Muscle layer of duodenum (tissue), 2 donors: Measurements from ENCODE around the gene SUCO.

ENCODE experiments used
- H3K27ac ChIP-seq: one replicate; pipeline ENCODE4 v1.7.0; 2013; ENCODE audit warnings: mild to moderate bottlenecking, low read length
- H3K27me3 ChIP-seq: one replicate; pipeline ENCODE4 v1.7.0; 2013; ENCODE audit warnings: low read depth, mild to moderate bottlenecking, control low read depth, low read length
- H3K36me3 ChIP-seq, 2 donors: one replicate each; pipeline ENCODE4 v1.7.0; 2013; ENCODE audit warnings: low read length in 2 of 2, control low read depth in 1 of 2, mild to moderate bottlenecking in 1 of 2; ENCODE audit not compliant: insufficient read depth in 2 of 2, control insufficient read depth in 1 of 2
- H3K4me1 ChIP-seq, 2 donors: one replicate each; pipeline ENCODE4 v1.7.0; 2013; ENCODE audit warnings: low read length in 2 of 2, mild to moderate bottlenecking in 2 of 2, control low read depth in 1 of 2, moderate library complexity in 1 of 2; ENCODE audit not compliant: insufficient read depth in 2 of 2, control insufficient read depth in 1 of 2
- H3K4me3 ChIP-seq, 2 donors: one replicate each; pipeline ENCODE4 v1.7.0; 2013; ENCODE audit warnings: low read length in 2 of 2, low read depth in 1 of 2, mild to moderate bottlenecking in 1 of 2
- H3K9me3 ChIP-seq, 2 donors: one replicate each; pipeline ENCODE4 v1.7.0; 2013; ENCODE audit warnings: low read length in 2 of 2, control low read depth in 1 of 2, mild to moderate bottlenecking in 1 of 2; ENCODE audit not compliant: control insufficient read depth in 1 of 2
- donor health status: healthy.

The SUCO gene

DNA sequence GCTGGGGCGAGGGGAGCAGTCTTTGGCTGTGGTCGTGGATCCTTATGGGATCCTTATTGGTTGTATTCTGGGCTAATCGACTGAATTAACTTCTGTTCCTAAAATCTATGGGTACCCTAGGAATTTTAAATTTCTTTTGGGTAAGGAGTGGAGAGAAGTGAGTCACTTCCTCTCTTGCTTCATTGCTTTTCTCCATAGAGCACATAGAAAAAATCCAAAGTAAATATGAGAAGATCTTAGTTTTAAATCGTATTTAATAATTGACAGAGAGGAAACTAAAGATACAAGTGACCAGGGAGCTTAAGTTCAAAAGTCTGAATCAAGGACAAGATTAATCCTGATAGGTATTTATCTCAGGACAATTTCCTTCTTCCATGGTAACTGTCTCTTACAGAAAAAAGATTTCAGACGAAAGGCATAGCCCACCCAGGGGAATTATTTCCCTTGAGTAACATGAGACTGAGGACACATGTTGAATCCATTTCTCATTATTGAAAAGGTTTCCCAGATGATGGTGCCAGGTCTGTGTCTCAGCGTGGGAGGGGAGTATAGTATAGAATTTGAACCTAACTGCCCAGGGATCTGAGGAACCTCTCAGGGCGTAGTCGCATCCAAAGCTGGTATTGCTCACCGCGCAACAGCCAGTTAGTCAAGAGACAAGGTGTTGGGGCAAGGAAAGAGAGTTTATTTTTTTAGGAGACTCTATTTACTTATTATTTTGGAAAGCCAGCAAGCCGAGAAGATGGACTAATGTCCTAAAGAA is 97.3 kb downstream of the SUCO start:
- no peaks in the 10 kb centered on the region for H3K27me3 ChIP-seq
- H3K9me3 ChIP-seq: peaks cover 0 to 5% of the 10 kb centered on the region in 2 donors
- H3K4me1 ChIP-seq: no peaks in the 10 kb centered on the region
- H3K27ac ChIP-seq: no peak overlapping the region
- no peaks in the 10 kb centered on the region for H3K36me3 ChIP-seq
- H3K4me3 ChIP-seq: no peak overlapping the region

DNA sequence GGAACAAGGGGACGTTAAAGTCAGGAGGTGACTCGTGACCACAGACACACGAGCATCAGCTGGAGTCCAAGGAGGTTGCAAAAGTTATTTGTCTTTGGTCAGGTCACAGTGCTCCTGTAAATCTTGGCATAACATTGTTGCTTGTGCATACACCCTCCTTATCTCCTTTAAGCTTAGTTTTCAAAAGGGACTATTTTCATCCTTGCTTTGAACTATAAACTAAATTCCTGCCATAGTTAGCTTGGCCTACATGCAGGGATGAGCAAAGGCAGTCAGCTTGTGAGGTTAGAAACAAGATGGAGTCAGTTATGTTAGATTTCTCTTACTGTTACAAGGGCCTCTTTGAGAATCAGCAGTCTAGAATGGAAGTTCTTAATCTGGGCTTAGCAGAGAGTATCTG is 97.9 kb downstream of the SUCO start:
- H3K27ac ChIP-seq: no peak overlapping the region
- no peaks in the 10 kb centered on the region for H3K27me3 ChIP-seq
- no peaks in the 10 kb centered on the region for H3K36me3 ChIP-seq
- H3K4me3 ChIP-seq: no peak overlapping the region
- H3K4me1 ChIP-seq: no peaks in the 10 kb centered on the region
- H3K9me3 ChIP-seq: peaks cover 0 to 5% of the 10 kb centered on the region in 2 donors

DNA sequence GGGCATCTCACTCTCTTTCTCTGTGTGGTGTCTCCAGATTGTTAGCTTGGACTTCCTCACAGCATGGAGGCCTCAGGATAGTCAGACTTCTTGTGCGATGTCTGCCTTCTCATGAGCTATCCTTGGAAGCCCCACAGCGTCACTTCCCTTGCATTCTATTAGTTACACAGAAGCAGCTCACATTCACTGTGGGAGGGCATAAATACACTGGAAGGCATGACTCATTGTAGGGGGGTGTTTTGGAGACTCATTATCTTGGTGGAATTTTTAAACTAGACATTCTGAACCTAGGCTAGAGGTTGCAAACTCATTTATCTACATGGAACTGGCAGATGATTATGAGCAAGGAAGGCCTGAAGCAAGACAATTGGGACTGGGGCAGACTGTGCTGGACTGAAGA is 104.6 kb downstream of the SUCO start:
- no peaks in the 10 kb centered on the region for H3K4me1 ChIP-seq
- H3K9me3 ChIP-seq: no peaks in the 10 kb centered on the region
- H3K27me3 ChIP-seq: no peaks in the 10 kb centered on the region
- no peak overlapping the region for H3K27ac ChIP-seq
- H3K4me3 ChIP-seq: no peak overlapping the region
- H3K36me3 ChIP-seq: no peaks in the 10 kb centered on the region

DNA sequence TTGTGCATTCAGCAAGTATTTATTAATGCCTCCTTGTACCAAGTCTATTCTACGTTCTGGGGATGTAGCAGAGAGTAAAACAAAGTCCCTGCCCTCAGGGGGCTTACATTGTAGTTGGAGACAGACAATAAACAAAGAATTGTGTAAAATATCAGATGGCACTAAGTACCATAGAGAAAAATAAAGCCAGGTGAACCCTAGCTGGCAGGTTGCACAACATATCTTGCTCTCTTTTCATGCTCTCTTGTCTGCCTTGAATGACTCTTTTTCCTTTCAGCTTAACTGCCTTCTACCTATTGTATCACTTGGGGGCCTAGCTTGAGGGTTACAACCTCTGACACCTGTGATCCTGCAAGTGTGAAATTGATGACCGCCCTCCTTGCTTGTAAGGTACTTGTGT is 105.3 kb downstream of the SUCO start:
- H3K9me3 ChIP-seq: no peaks in the 10 kb centered on the region
- no peaks in the 10 kb centered on the region for H3K36me3 ChIP-seq
- no peaks in the 10 kb centered on the region for H3K27me3 ChIP-seq
- no peak overlapping the region for H3K4me3 ChIP-seq
- H3K27ac ChIP-seq: no peak overlapping the region
- H3K4me1 ChIP-seq: no peaks in the 10 kb centered on the region

DNA sequence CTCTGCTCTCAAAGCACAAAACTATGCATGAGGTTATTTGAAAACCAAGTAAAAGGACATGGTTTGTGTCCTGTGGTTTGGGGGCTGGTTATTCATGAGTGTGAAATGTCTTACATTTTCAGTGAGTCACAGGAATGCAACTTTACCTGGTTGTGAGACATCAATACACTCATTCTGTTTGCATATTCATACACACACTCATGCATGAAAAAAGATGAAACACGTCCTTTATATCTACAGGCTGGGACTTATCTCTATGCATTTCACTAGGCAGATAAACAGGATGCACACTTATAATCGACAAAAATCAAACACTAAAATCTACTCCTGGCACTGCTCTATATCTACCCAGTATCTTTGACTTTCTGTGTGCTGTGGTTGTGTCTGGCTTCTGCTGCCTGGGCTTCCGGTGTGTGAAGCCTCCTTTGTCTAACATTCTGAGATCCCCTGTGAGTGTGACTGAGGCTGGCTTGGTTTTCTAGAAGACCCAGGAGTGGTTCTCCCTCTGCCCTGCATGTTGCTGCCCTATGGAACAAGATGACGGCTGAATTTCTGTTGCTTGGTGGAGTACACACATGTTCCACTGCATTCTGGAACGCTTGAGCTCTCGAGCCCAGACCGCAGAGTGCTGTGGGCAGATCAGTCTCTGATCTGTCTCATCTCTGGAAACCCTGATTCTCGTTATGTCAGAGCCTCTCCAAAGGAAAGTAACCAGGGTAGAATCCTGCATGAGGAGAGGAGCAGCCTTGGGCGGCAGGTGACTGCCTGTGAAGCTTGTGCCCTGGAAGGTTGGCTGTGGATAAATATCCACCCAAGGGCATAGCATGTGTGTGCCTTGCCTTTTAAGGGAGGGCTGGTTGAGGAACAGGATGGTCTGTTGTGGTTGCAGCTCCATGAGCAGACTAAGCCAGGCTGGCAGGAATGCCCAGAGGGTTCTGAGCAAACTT is 106.2 kb downstream of the SUCO start:
- Histone ChIP-seq H3K4me3 (no peak overlapping the region), H3K9me3 (no peaks in the 10 kb centered on the region), H3K27me3 (no peaks in the 10 kb centered on the region), H3K36me3 (no peaks in the 10 kb centered on the region), H3K4me1 (no peaks in the 10 kb centered on the region), H3K27ac (no peak overlapping the region)

DNA sequence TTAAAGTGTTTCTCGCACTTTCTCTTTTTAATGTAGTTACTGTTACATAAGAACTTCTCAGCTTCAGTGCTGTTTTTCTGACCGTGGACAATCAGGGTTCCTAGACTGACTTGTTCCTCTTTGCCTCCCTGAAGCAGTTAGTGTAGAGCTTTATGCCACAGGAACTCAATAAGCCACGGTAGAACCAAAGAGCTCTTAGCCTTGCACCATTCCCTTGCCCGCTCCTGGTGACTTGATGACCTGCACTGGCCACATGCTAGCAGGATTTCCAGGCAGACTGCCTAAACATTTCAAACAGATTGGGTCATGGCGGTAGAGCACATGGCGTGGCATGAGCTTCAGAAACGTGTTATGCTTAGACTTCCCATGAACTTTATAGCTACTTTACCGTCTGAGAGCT is 107.2 kb downstream of the SUCO start:
- H3K27me3 ChIP-seq: no peaks in the 10 kb centered on the region
- no peaks in the 10 kb centered on the region for H3K4me1 ChIP-seq
- H3K27ac ChIP-seq: no peak overlapping the region
- H3K9me3 ChIP-seq: no peaks in the 10 kb centered on the region
- H3K4me3 ChIP-seq: no peak overlapping the region
- H3K36me3 ChIP-seq: no peaks in the 10 kb centered on the region

DNA sequence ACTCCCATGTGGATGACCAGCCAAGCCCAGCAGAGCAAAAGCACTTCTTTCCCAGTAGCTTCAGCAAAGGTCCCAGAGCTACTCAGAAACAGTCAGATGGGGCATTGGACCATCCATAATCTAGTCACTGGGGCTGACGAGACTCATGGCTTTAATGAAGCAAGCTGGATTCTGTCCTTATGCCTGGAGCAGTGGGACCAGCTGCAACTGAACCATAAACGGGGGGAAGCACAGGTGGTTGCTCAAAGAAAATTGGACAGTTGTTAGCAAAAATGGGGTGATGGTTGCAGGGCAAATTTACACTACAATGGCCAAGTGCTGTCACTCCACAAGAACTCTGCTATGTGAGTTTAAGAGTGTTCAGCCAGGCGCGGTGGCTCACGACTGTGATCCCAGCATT is 108.5 kb downstream of the SUCO start:
- no peaks in the 10 kb centered on the region for H3K27me3 ChIP-seq
- H3K4me3 ChIP-seq: no peak overlapping the region
- H3K27ac ChIP-seq: no peak overlapping the region
- no peaks in the 10 kb centered on the region for H3K4me1 ChIP-seq
- no peaks in the 10 kb centered on the region for H3K36me3 ChIP-seq
- H3K9me3 ChIP-seq: no peaks in the 10 kb centered on the region

DNA sequence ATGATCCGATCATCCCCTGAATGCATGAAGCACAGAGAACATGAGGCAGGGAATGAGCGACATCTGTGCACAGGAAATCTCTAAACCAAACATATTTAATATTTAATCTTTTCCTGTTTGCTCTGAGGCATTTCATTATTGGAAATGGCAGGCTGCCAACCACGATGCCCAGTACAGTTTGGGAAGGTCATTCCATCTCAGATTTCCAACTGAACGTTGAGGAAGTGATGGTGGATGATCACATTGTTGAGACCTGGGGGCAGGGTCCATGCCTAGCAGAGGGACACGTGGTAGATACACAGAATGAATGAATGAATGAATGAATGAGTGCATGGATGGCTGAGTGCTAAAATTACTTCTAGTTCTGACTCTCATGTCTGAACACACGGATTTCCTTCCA is 110.0 kb downstream of the SUCO start:
- H3K4me1 ChIP-seq: no peaks in the 10 kb centered on the region
- no peaks in the 10 kb centered on the region for H3K9me3 ChIP-seq
- no peaks in the 10 kb centered on the region for H3K27me3 ChIP-seq
- H3K27ac ChIP-seq: no peak overlapping the region
- H3K4me3 ChIP-seq: no peak overlapping the region
- H3K36me3 ChIP-seq: no peaks in the 10 kb centered on the region

DNA sequence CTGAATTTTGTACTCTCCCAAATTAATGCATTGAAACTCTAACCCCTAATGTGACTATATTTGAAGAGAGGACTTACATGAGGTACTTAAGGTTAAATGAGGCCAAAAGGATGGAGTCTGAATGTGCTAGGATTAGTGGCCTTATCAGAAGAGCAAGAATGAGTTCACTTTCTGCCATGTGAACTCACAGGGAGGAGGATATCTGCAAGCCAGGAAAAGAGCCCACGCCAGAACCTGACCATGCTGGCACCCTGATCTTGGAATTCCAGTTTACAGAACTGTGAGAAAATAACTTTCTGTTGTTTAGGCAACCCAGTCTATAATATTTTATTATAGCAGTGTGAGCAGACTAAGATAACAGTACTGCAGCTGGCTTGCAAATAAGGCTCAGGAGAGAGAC is 113.7 kb downstream of the SUCO start:
- Histone ChIP-seq H3K27me3 (no peaks in the 10 kb centered on the region), H3K4me1 (no peaks in the 10 kb centered on the region), H3K4me3 (no peak overlapping the region), H3K36me3 (no peaks in the 10 kb centered on the region), H3K27ac (no peak overlapping the region), H3K9me3 (no peaks in the 10 kb centered on the region)

DNA sequence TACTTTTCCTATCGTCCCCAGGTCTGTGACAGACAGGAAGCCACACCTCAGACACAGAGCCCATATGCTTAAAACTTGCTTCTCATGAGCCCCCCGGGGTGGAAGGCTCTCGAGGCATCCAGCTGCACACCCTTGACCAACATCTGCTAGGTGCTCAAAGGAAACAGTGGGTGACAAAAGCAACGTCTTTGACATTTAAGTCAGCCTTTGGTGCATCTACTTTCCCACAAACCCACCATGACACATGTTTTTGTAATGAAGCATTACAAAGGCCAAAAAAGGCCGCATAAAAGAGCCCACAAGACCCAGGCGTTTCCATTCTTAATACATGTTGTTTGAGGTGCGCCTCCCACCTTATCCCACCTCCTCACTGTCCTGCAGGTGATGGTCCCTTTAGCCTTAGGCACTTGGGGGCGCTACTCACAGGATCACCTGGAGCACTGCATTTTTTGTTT is 114.2 kb downstream of the SUCO start:
- Histone ChIP-seq H3K4me3 (no peak overlapping the region), H3K9me3 (no peaks in the 10 kb centered on the region), H3K27ac (no peak overlapping the region), H3K36me3 (no peaks in the 10 kb centered on the region), H3K4me1 (no peaks in the 10 kb centered on the region), H3K27me3 (no peaks in the 10 kb centered on the region)

DNA sequence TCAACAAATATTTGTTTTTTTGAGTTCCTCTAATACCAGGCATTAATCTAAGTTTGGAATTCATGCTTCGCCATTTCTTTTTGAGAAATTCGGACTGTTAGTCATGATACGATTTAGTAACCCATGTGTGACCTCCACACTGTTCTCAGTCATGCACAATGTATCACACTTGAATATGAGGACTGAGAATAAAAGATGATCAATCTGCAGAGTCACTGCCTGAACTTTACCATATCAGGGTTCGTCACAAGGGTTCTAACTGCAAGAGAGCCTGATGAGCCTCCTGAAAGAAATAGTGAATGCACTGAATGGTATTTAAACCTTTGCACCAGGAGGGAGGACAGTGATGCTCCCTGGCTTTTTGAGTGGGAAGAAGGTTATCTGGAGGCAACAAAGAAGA is 115.0 kb downstream of the SUCO start:
- Histone ChIP-seq H3K9me3 (no peaks in the 10 kb centered on the region), H3K27me3 (no peaks in the 10 kb centered on the region), H3K4me3 (no peak overlapping the region), H3K4me1 (no peaks in the 10 kb centered on the region), H3K36me3 (no peaks in the 10 kb centered on the region), H3K27ac (no peak overlapping the region)
